Measurements from ENCODE around the gene ARHGEF18.
"Not testable (repeated sequence)": the region's sequence is repeated elsewhere in the genome, so short reads cannot be mapped to it uniquely, and the experiment has no call there.

ARHGEF18 gene

DNA sequence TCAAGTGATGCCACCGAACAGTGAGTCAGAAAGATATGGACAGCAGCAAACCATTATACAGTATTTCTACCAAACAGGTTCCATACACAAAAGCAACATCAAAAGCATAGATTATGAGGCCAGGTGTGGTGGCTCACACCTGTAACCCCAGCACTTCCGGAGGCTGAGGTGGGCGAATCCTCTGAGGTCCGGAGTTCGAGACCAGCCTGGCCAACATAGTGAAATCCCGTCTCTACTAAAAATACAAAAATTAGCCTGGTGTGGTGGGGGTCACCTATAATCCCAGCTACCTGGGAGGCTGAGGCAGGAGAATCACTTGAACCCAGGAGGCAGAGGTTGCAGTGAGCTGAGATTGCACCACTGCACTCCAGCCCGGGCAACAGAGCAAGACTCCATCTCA lies 1.7 kb upstream of the ARHGEF18 start:
- in situ Hi-C loops (cut with MboI; ENCODE audit: low sequenced_read_pairs): not testable (repeated sequence)

DNA sequence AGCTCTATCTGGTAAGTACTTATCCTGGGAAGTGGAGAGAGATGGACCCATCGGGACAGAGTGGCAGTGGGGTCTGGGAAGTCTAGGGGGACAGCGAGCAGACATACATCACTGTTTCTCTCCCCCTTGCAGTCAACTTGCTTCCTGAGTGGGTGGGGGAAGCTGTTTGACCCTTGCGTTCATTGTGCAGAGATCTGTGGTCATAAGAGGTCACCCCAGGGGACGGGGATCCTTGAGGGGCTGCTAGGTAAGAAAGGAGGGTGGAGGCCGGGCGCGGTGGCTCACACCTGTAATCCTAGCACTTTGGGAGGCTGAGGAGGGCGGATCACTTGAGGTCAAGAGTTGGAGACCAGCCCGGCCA lies 474 bp downstream of the ARHGEF18 start:
- in situ Hi-C loops (cut with MboI; ENCODE audit: low sequenced_read_pairs): no loop called here

DNA sequence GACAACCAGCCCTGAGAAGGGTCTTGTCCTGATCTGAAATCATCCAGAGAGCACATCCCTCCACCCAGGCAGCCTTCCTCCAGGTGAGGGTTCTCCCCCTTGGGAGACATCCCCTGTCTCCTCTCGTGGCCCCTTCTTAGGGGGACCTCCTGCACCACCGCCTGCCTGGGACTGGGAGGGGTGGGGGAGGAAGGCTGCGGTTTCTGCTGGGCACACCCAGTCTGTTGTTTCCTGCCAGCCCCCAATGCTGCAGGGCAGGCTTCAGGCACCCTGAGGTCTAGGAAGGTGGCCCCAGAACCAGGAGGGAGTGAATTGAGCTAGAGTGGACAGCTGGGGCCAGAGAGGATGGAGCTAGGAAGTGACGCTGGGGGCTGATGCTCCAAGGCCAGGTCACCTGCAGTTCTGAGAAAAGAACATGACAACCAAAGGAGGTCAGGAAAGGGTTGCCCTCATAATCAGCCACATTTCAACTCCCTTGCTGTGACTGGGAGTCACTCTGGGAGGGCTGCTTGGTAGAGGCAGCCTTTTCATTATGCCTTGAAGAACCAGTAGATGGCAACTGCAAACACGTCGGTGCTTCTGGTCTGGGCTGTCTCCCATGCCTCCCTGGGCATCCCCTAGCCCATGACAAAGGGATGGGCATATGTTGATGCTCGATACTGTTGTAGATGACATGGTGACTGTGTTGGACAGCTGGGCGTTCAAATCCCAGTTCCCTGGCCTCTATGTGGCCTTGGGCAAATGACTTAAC lies 1.4 kb downstream of the ARHGEF18 start:
- in situ Hi-C loops (cut with MboI; ENCODE audit: low sequenced_read_pairs): loop anchor here (25.0 kb wide), 1 partner anchor 462 kb away; no protein-coding TSS in a partner anchor

DNA sequence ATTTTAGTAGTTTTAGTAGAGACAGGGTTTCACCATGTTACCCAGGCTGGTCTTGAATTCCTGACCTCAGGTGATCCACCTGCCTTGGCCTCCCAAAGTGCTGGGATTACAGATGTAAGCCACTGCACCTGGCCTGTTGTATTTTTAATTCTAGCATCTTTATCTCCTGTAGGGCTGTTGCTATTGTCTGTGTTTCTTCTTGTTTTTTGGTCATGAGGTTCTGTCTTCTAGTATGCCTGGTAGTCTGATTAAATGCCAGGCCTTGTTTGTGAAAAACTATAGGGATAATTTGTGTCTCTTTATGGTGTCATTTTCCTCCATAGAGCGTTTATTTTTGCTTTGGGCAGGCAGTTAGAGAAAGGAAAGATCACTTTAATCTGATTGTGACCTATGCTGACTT lies 3.1 kb downstream of the ARHGEF18 start:
- in situ Hi-C loops (cut with MboI; ENCODE audit: low sequenced_read_pairs): loop anchor here (25.0 kb wide), 1 partner anchor 460 kb away; no protein-coding TSS in a partner anchor

DNA sequence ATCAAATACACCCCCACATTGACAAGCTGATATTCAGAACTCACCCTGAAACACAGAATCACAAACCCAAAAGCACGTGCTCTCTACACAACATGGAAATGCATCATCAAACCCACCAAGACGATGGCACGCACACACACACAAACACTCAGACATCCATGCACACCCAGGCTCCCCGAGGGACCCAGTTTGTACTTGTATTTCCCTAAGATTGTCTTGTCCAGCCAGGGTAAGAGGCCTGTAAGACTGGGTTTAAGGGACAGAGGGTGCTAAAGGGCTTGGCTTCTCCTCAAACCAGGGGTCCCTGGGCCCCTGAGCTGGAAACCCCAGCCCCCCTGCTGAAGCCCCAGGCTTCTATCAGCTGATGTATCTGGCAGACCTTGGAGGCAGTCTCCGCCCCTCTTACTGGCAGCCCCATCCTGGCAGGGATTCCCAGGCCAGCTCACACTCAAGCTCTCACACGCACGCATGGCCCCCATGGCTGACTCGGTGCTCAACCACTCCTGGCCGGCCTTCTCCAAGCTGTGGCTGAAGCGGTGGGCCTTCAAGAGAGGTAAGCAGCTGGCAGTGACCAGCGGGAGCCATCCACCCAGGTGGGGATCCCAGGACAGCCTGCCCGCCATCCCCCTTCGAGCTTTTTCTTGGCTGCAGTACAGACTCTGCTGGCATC lies 6.5 kb downstream of the ARHGEF18 start:
- in situ Hi-C loops (cut with MboI; ENCODE audit: low sequenced_read_pairs): loop anchor here (25.0 kb wide), 1 partner anchor 457 kb away; no protein-coding TSS in a partner anchor

DNA sequence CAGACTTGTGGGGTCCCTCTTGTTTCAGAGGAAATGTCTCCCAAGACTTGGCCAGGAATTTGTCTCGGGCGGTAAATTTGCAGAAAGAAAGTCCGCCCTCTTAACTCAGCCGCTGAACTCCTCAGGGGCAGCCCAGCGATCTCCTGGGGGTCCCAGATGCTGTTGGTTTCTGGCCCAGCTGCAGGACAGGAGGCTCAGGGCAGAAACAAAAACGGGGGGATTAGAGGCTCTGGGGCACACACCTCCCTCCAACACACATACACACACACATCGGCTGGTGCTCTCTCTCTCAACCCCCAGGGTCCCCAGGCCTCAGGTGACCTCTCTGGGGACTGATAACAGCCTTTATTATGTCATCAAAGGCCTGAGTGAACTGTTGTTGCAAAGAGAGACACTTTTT lies 7.1 kb downstream of the ARHGEF18 start:
- in situ Hi-C loops (cut with MboI; ENCODE audit: low sequenced_read_pairs): loop anchor here (25.0 kb wide), 1 partner anchor 456 kb away; no protein-coding TSS in a partner anchor

DNA sequence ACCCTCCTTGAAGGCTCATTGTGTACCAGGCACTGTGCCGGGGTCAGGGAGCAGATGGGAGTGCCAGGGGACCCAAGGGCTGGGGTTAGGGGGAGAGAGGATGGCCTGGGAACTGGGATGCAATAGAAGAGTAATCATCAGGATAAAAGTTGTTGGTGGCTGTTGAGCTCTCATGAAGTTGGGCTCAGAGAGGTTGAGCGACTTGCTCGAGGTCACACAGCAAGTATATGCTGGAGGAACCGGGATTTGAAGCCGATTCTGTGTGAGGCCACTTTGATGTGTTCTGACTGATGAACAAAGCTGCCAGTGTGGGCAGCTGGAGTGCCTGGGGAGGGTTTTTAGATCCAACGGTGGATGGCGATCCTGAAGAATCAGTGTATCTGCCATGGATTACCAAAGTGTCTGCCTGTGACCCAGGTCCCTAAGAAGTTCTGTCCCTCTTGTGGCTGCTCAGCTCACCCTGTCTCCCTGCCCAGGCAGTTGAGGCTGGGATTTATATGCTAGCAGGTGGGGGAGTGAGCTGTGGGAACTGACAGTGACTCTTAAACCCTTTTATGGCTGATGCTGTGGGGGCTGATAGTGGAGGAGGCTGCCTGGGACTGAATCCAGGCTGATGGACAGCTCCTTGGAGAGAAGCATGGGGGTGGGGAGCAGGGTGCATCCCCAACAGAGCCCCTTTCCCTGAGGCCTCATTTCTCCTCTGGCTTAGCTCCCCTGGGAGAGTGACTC lies 8.3 kb downstream of the ARHGEF18 start:
- in situ Hi-C loops (cut with MboI; ENCODE audit: low sequenced_read_pairs): loop anchor here (25.0 kb wide), 1 partner anchor 455 kb away; no protein-coding TSS in a partner anchor

DNA sequence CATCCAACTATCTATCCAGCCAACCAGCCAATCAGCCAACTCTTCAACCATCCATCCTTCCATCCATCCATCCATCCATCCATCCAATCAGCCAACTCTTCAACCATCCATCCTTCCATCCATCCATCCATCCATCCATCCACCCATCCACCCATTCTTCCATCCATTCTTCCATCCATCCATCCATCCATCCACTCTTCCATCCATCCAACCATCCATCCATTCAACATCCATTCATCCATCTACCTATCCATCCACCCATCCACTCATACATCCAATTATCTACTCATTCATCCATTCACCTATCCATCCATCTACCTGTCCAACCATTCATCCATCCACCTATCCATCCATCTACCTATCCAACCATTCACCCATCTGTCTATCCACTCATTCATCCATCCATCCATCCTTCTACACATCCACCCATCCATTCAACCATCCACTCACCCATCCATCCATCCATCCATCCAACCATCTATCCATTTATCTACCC lies 9.4 kb downstream of the ARHGEF18 start:
- in situ Hi-C loops (cut with MboI; ENCODE audit: low sequenced_read_pairs): loop anchor here (25.0 kb wide), 1 partner anchor 454 kb away; no protein-coding TSS in a partner anchor

DNA sequence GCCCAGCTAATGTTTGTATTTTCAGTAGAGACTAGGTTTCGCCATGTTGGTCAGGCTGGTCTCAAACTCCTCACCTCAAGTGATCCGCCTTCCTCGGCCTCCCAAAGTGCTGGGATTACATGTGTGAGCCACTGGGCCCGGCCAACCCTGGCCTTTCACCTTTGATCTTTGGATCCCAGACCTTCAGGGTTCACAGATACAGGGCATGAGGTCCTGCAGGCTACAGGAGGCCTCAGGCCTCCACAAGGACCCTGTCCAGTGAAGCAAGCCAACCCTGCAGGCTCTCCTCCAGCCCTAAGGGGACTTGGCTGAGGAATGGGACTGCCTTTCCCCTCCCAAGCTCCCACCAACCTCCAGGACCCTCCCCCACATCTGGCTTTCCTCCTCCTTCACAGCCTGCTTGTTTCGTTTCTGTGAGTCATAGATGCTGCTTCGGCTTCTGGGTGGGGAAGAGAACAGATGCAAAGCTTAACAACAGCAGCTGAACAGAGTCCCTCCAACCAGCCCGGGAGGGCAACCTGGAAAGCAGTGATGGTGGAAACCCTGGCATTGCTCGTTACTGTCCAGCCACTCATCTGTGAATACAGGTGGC lies 11.8 kb downstream of the ARHGEF18 start:
- in situ Hi-C loops (cut with MboI; ENCODE audit: low sequenced_read_pairs): loop anchor here (25.0 kb wide), 1 partner anchor 452 kb away; no protein-coding TSS in a partner anchor

DNA sequence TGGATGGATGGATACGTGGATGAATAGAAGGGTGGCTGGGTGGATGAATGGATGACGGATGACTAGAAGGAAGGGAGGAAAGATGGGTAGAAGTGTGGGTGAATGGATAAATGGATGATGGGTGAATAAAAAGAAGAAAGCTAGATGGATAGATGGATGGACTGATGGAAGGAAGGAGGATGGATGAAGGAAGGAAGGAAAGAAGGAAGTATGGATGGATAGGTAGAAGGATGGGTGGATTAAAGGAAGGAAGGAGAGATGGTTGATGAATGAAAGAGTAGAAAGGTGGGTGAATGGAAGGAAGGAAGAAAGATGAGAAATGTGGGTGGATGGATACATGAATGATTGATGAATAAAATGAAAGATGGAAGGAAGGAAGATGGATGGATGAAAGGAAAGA lies 14.5 kb downstream of the ARHGEF18 start:
- in situ Hi-C loops (cut with MboI; ENCODE audit: low sequenced_read_pairs): loop anchor here (25.0 kb wide), 1 partner anchor 449 kb away; no protein-coding TSS in a partner anchor

DNA sequence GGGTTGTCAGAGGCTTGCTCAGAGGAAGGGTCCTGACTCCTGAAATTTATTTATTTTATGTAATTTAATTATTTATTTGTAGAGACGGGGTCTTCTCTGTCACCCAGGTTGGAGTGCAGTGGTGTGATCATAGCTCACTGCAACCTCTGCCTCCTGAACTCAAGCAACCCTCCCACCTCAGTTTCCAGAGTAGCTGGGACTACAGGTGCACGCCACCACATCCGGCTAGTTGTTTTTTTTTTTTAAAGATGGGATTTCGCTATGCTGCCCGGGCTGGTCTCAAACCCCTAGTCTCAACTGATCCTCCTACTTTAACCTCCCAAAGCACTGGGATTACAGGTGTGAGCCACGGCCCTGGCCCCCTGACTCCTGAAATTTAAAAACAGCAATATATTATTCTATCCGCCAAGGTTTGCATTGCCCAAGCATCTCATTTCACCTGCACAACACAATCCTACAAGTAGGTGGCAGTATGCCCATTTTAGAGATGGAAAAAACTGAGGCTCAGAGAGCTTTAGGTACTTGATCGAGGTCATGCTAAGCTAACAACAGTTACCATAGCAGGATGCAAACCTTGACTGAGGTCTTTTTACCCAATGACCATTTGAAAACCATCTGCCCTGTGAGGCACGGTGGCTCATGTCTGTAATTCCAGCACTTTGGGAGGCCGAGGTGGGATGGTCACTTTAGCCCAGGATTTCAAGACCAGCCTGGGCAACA lies 18.1 kb downstream of the ARHGEF18 start:
- in situ Hi-C loops (cut with MboI; ENCODE audit: low sequenced_read_pairs): loop anchor here (25.0 kb wide), 1 partner anchor 445 kb away; no protein-coding TSS in a partner anchor

DNA sequence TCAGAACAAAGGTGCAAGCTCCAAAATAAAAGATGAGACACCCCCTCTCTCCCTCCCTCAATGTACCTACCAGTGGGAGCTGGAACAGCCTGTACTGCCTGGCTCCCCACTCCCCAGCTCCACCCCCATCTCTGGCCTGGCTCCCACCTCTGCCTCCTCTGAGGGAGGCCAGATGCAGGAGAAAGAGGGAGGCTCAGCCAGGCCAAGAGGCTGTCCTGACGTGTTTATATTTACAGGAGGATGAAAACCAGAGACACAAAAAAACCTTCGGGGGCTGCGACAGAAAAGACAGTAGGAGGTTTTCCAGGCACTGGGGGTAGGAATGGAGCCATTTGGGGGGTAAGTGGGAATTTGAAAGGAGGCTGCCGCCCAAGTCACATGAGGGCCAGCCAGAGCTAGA lies 19.7 kb downstream of the ARHGEF18 start:
- in situ Hi-C loops (cut with MboI; ENCODE audit: low sequenced_read_pairs): loop anchor here (25.0 kb wide), 1 partner anchor 444 kb away; no protein-coding TSS in a partner anchor

DNA sequence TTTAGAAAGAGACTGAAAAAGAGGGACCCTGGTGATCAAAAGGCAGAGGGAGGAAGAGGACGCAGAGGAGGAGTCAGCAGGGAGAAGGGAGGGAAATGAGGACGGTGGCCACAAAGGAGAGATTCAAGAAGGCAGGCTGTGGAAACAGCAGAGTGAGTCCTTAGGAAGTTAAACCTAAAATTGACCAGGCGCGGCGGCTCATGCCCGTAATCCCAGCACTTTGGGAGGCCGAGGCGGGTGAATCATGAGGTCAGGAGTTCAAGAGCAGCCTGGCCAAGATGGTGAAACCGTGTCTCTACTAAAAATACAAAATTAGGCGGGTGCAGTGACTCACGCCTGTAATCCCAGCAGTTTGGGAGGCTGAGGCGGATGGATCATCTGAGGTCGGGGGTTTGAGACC lies 20.1 kb downstream of the ARHGEF18 start:
- in situ Hi-C loops (cut with MboI; ENCODE audit: low sequenced_read_pairs): loop anchor here (25.0 kb wide), 1 partner anchor 443 kb away; no protein-coding TSS in a partner anchor

DNA sequence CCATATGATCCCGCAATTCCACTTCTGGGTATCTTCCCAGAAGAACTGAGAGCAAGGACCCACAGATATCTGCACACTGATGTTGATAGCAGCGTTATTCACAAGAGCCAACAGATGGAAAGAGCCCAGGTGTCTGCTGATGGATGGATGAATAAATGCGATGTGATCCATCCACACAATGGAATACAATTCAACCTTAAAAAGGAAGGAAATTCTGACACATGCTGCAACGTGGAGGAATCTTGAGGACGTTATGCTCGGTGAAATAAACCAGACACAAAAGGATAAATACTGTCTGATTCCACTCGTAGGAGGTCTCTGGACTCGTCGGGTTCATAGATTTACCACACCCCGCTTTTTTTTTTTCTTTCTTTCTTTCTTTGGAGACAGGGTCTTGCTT lies 21.8 kb downstream of the ARHGEF18 start:
- in situ Hi-C loops (cut with MboI; ENCODE audit: low sequenced_read_pairs): loop anchor here (25.0 kb wide), 1 partner anchor 442 kb away; no protein-coding TSS in a partner anchor

DNA sequence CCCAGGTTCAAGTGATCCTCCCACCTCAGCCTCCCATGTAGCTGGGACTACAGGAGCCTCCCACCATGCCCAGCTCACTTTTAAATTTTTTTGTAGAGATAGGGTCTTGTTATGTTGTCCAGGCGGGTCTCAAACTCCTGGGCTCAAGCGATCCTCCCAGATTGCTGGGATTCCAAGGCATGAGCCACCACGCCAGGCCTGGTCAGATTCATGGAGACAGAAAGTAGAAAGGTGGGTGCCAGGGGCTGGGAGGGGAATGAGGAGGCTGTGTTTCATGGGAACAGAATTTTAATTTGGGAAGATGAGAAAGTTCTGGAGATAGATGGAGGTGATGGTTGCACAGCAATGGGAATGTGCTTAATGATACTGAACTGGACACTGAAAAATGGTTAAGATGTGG lies 22.3 kb downstream of the ARHGEF18 start:
- in situ Hi-C loops (cut with MboI; ENCODE audit: low sequenced_read_pairs): loop anchor here (25.0 kb wide), 1 partner anchor 441 kb away; no protein-coding TSS in a partner anchor

DNA sequence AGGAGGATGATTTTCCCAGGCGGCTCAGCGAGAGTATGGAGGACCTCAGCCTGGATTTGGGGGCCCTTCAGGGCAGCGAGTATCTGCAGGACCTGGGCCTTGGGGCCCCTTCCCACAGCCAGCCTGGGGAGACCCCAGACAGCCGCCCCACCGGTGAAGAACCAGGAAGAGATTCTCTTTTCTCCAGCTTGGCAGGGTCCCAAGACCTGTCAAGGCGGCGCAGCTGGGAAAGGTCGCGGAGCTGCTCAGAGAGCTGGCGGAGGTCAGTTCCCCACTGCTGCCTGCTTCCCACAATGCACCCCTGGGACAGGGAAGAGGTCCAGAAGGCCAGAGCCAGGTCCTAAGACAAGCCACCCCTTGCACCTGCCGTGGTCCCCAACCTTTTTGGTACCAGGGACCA lies 24.1 kb downstream of the ARHGEF18 start:
- in situ Hi-C loops (cut with MboI; ENCODE audit: low sequenced_read_pairs): loop anchor here (25.0 kb wide), 1 partner anchor 439 kb away; no protein-coding TSS in a partner anchor

DNA sequence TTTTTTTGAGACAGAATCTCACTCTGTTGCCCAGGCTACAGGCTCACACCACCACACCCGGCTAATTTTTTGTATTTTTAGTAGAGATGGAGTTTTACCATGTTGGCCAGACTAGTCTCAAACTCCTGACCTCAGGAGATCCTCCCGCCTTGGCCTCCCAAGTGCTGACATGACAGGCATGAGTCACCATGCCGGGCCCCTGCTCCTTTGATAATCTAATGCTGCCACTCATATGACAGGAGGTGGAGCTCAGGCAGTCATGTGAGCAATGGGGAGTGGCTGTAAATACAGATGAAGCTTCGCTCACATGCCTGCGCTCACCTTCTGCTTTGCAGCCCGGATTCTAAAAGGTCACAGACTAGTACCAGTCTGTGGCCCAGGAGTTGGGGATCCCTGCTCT lies 25.1 kb downstream of the ARHGEF18 start:
- in situ Hi-C loops (cut with MboI; ENCODE audit: low sequenced_read_pairs): loop anchor here (25.0 kb wide), 1 partner anchor 438 kb away; no protein-coding TSS in a partner anchor

DNA sequence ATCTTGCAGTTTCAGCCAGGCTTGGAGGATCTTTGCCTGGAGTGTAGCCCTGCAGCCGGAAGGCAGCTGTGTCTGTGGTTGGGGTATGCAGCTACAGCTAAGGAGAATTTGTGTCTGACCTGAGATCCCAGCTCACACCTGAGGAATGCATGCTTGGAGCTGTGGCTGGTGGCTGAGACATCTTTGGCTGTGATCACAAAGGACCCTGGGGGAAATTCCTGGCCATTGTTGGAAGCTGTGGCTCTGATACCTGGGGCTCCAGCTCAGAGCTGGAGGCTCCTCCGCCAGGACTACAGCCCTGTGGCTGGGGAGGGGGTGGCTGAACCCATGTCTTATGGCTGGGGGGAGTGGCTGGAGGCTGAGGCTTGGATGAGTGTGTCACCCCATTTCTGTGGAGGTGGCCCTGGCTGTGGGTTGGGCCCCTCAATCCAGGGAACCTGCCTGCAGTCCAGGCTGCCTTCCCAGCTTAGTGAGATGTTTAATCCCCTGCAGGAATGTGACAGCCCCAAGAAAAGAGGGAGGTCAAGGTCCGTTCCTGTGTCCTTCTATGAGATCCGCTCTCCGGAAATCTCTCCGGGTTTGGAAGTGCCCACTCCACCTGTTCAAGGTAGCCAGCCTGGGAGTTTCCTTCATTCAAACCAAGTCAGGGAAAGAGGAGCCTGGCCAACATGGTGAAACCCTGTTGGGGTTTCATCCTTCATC lies 27.6 kb downstream of the ARHGEF18 start:
- in situ Hi-C loops (cut with MboI; ENCODE audit: low sequenced_read_pairs): no loop called here

DNA sequence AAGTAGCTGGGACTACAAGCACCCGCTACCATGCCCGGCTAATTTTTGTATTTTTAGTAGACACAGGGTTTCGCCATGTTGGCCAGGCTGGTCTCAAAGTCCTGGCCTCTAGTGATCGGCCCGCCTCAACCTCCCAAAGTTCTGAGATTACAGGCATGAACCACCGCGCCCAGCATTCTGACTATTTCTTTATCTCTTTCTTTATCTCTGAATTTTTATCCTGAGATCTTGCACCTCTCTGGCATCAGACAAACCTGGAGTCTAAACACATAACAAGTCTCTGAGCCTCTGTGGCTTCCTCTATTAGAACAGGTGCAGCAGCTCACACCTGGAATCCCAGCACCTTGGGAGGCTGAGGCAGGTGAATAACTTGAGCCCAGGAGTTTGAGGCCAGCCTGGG lies 28.5 kb downstream of the ARHGEF18 start:
- in situ Hi-C loops (cut with MboI; ENCODE audit: low sequenced_read_pairs): no loop called here
